GM12875 (cell line): Measurements from ENCODE around the gene HOXC13.

Experiments used
- H3K4me3 ChIP-seq: one replicate; pipeline ENCODE4 v1.5.1; 2011; ENCODE audit warnings: low read depth, low read length, control low read depth
- TF ChIP-seq, protein P1 (sequence below): IDR thresholded peaks from 2 replicates; pipeline ENCODE4 v1.5.1; 2011; ENCODE audit warnings: low read depth, mild to moderate bottlenecking, control low read depth, inconsistent platforms, low read length, moderate library complexity, borderline replicate concordance; ENCODE audit not compliant: insufficient read depth

HOXC13 gene

GRCh38 chr12:53985994-53986685 is 47.5 kb downstream of the HOXC13 start:
- H3K4me3 ChIP-seq, result peak overlapping the region; percentile 38
- TF ChIP-seq, protein P1, sequence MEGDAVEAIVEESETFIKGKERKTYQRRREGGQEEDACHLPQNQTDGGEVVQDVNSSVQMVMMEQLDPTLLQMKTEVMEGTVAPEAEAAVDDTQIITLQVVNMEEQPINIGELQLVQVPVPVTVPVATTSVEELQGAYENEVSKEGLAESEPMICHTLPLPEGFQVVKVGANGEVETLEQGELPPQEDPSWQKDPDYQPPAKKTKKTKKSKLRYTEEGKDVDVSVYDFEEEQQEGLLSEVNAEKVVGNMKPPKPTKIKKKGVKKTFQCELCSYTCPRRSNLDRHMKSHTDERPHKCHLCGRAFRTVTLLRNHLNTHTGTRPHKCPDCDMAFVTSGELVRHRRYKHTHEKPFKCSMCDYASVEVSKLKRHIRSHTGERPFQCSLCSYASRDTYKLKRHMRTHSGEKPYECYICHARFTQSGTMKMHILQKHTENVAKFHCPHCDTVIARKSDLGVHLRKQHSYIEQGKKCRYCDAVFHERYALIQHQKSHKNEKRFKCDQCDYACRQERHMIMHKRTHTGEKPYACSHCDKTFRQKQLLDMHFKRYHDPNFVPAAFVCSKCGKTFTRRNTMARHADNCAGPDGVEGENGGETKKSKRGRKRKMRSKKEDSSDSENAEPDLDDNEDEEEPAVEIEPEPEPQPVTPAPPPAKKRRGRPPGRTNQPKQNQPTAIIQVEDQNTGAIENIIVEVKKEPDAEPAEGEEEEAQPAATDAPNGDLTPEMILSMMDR, result no peak

DNA sequence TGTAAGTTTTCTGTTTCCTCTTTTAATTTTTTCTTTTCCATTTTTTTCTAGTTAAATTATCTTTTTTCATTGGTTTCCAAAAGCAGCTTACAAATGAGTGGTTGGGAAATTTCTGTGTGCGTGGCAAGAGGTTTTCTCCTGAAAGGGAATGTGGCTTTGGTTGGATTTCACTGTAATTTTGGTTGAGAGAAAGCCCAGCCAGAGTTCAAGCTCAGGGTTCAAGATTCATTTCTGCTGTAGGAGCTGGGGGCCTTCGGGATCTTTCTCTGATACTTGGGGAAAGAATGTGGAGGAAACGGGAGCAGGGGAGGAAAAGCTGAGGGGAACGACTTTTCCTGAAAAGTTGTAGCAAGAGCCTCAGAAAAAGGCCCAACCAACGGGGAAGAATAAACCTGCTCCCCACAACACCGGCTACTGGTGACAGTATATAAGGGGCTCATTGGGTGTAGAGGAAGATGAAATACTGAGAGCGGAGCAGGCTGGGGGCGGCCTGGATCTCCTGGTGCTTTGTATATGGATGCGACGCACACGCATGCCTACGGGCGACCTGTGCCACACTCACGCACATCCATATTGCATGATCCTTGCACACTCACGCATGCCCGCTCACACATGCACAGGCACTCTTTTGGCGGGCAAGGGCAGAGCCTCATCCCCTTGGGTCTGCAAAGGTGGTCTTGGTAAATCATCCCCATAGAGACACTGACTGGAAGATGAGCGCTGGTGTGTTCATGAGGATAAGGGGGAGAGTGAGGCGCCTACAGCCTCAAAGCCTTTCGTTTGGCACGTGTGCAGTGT is 48.3 kb downstream of the HOXC13 start:
- TF ChIP-seq, protein P1, result no peak
- no peak overlapping the region for H3K4me3 ChIP-seq

- TF ChIP-seq, protein P1, result no peak
- no peak overlapping the region for H3K4me3 ChIP-seq
These were observed 49.2 kb downstream of the HOXC13 start for GRCh38 chr12:53987787-53988230.

DNA sequence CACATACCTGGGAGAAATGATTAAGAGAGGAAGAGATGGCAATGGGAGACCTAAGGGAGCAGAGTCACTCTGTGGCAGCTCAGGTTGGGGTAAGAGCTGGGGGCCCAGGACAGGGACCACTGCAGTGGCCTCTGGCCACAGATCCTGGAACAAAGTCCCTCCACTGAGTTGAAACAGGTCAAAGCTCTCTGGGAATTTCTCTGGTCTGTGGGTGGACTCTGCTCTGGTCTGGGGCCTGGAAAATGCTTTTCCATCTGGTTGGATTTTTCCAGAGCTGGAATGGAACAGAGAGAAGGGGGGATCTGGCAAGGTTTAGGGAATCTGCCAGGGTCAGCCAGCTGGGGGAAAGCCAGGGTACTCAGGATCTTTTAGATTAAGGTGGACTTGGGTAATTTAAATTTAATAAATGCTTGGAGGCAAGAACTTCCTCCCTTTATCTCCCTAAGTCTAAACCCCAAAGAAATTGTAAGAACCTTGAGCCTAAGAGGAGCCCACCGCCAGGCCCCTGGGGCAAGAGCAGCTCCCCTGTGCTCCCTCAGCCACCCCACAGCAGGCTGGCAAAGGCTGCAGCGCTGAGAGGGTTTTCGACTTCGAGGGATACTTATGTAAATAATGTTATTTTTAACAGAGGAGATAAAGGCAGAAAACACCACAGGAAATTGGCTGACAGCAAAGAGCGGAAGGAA is 50.1 kb downstream of the HOXC13 start:
- TF ChIP-seq, protein P1, result no peak
- no peak overlapping the region for H3K4me3 ChIP-seq

GRCh38 chr12:53989227-53990113 is 50.8 kb downstream of the HOXC13 start:
- TF ChIP-seq, protein P1, result peak; percentile 64
- H3K4me3 ChIP-seq, result no peak overlapping the region

- TF ChIP-seq, protein P1, result no peak
- no peak overlapping the region for H3K4me3 ChIP-seq
These were observed 51.9 kb downstream of the HOXC13 start for GRCh38 chr12:53990311-53991076.
